Muscle layer of duodenum (tissue), 2 donors: Measurements from ENCODE around the gene PPM1H.
"Not testable (repeated sequence)": the region's sequence is repeated elsewhere in the genome, so short reads cannot be mapped to it uniquely, and the experiment has no call there.

Experiments
- H3K27ac ChIP-seq: one replicate; pipeline ENCODE4 v1.7.0; 2013; ENCODE audit warnings: mild to moderate bottlenecking, low read length
- H3K27me3 ChIP-seq: one replicate; pipeline ENCODE4 v1.7.0; 2013; ENCODE audit warnings: low read depth, mild to moderate bottlenecking, control low read depth, low read length
- H3K36me3 ChIP-seq, 2 donors: one replicate each; pipeline ENCODE4 v1.7.0; 2013; ENCODE audit warnings: low read length in 2 of 2, control low read depth in 1 of 2, mild to moderate bottlenecking in 1 of 2; ENCODE audit not compliant: insufficient read depth in 2 of 2, control insufficient read depth in 1 of 2
- H3K4me1 ChIP-seq, 2 donors: one replicate each; pipeline ENCODE4 v1.7.0; 2013; ENCODE audit warnings: low read length in 2 of 2, mild to moderate bottlenecking in 2 of 2, control low read depth in 1 of 2, moderate library complexity in 1 of 2; ENCODE audit not compliant: insufficient read depth in 2 of 2, control insufficient read depth in 1 of 2
- H3K4me3 ChIP-seq, 2 donors: one replicate each; pipeline ENCODE4 v1.7.0; 2013; ENCODE audit warnings: low read length in 2 of 2, low read depth in 1 of 2, mild to moderate bottlenecking in 1 of 2
- H3K9me3 ChIP-seq, 2 donors: one replicate each; pipeline ENCODE4 v1.7.0; 2013; ENCODE audit warnings: low read length in 2 of 2, control low read depth in 1 of 2, mild to moderate bottlenecking in 1 of 2; ENCODE audit not compliant: control insufficient read depth in 1 of 2
- donor health status: healthy.

PPM1H gene

GRCh38 chr12:62684570-62685295 is 250.2 kb downstream of the PPM1H start:
- Histone ChIP-seq H3K27me3 (no peaks in the 10 kb centered on the region), H3K9me3 (no peaks in the 10 kb centered on the region), H3K4me3 (no peak overlapping the region), H3K4me1 (peaks cover 0 to 19% of the 10 kb centered on the region in 2 donors), H3K36me3 (no peaks in the 10 kb centered on the region), H3K27ac (peak overlapping the region; percentile 7)

- peaks cover 0 to 19% of the 10 kb centered on the region in 2 donors for H3K4me1 ChIP-seq
- H3K36me3 ChIP-seq: no peaks in the 10 kb centered on the region
- no peak overlapping the region for H3K4me3 ChIP-seq
- peak overlapping the region; percentile 7 for H3K27ac ChIP-seq
- H3K27me3 ChIP-seq: no peaks in the 10 kb centered on the region
- no peaks in the 10 kb centered on the region for H3K9me3 ChIP-seq
Measured at GRCh38 chr12:62683776-62684569, 251.0 kb downstream of the PPM1H start.

GRCh38 chr12:62681306-62681705 is 253.6 kb downstream of the PPM1H start:
- Histone ChIP-seq H3K4me3 (no peak overlapping the region), H3K27ac (no peak overlapping the region), H3K36me3 (no peaks in the 10 kb centered on the region), H3K9me3 (no peaks in the 10 kb centered on the region), H3K4me1 (peaks cover 0 to 19% of the 10 kb centered on the region in 2 donors), H3K27me3 (no peaks in the 10 kb centered on the region)

GRCh38 chr12:62679608-62680007 is 255.3 kb downstream of the PPM1H start:
- Histone ChIP-seq H3K36me3 (no peaks in the 10 kb centered on the region), H3K27me3 (no peaks in the 10 kb centered on the region), H3K4me1 (peaks cover 0 to 11% of the 10 kb centered on the region in 2 donors), H3K4me3 (no peak overlapping the region), H3K9me3 (no peaks in the 10 kb centered on the region), H3K27ac (no peak overlapping the region)

- Histone ChIP-seq H3K27me3 (no peaks in the 10 kb centered on the region), H3K4me3 (no peak overlapping the region), H3K27ac (no peak overlapping the region), H3K9me3 (no peaks in the 10 kb centered on the region), H3K36me3 (no peaks in the 10 kb centered on the region), H3K4me1 (no peaks in the 10 kb centered on the region)
Measured at GRCh38 chr12:62677355-62677754, 257.6 kb downstream of the PPM1H start.

- no peak overlapping the region for H3K27ac ChIP-seq
- H3K9me3 ChIP-seq: no peaks in the 10 kb centered on the region
- no peaks in the 10 kb centered on the region for H3K27me3 ChIP-seq
- no peaks in the 10 kb centered on the region for H3K4me1 ChIP-seq
- H3K36me3 ChIP-seq: no peaks in the 10 kb centered on the region
- no peak overlapping the region for H3K4me3 ChIP-seq
Measured at GRCh38 chr12:62676521-62677307, 258.2 kb downstream of the PPM1H start.

- no peak overlapping the region for H3K4me3 ChIP-seq
- H3K27ac ChIP-seq: no peak overlapping the region
- H3K4me1 ChIP-seq: no peaks in the 10 kb centered on the region
- H3K36me3 ChIP-seq: no peaks in the 10 kb centered on the region
- H3K9me3 ChIP-seq: no peaks in the 10 kb centered on the region
- no peaks in the 10 kb centered on the region for H3K27me3 ChIP-seq
Measured at GRCh38 chr12:62673028-62673815, 261.7 kb downstream of the PPM1H start.

- Histone ChIP-seq H3K9me3 (no peaks in the 10 kb centered on the region), H3K36me3 (no peaks in the 10 kb centered on the region), H3K4me1 (no peaks in the 10 kb centered on the region), H3K27ac (no peak overlapping the region), H3K4me3 (no peak overlapping the region), H3K27me3 (no peaks in the 10 kb centered on the region)
Measured at GRCh38 chr12:62670986-62671720, 263.8 kb downstream of the PPM1H start.

- Histone ChIP-seq H3K9me3 (no peaks in the 10 kb centered on the region), H3K36me3 (no peaks in the 10 kb centered on the region), H3K27ac (no peak overlapping the region), H3K4me3 (no peak overlapping the region), H3K4me1 (no peaks in the 10 kb centered on the region), H3K27me3 (no peaks in the 10 kb centered on the region)
Measured at GRCh38 chr12:62668782-62669181, 266.2 kb downstream of the PPM1H start.

- H3K4me1 ChIP-seq, H3K9me3 ChIP-seq, H3K4me3 ChIP-seq, H3K27me3 ChIP-seq, H3K36me3 ChIP-seq, H3K27ac ChIP-seq: not testable (repeated sequence)
Measured at GRCh38 chr12:62664951-62665350, 270.0 kb downstream of the PPM1H start.
